ENCODE data around the gene B3GNT2. TPM values are rescaled to one million over a fixed set of nuclear protein-coding genes. Genes with fewer than 3 reads are reported as not detected.
"Not testable (repeated sequence)": the region's sequence is repeated elsewhere in the genome, so short reads cannot be mapped to it uniquely, and the experiment has no call there.

B3GNT2 gene
- total RNA-seq, 1 experiment from 2014 or later: 50.5 TPM

DNA sequence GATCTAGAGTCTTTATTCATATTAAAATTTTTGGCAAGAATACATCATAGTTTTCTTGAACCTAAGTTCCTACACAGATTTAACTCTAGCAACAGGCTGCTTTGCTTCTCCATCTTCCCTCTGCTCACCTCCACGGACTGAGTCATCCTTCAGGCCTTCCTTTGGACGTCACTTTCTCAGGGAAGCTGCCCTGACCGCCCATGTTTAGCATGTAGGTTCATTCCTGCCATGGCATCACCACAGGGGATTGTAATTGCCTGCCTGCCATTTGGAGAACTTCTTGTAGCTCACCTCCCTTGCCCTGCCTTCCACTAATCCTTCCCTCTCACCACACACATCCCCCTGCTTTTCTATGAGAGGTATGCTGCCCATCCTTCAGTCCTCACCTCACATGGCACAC lies 43.9 kb upstream of the B3GNT2 start:
- POLR2A ChIA-PET: no interaction called here

DNA sequence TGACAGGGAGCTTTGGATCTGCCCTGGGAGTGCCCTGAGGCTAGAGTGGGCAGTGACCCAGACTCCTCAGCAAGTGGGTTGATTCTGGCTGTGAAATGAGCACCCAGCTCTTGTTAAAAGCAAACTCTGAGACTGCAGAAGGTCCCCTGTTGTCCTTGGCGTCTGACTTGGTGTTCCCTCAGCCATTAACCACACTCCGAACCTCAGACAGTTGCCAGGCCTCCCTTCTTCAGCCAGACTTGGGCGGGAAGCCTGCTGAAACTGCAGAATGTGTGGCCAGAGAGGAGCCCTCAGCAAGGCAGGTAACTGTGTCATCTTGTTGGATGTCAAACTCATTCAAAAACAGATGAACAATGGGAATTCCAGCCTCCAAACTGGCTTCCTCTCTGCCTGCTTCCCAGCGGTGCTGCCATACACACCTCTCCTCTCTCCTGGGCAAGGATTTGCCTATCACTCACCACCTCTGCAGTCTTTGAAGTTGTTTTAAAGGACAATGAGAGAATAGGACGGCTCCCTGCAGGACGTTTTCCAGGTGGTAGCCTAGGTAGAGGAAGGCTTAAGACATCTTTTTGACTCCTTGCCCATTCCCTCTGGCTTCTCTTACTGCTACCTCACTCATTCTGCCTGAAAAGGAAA lies 38.9 kb upstream of the B3GNT2 start:
- Mint-ChIP-seq H3K36me3 (ENCODE audit: insufficient read depth, unreplicated experiment) (no peaks in the 10 kb centered on the region), H3K4me3 (ENCODE audit: unreplicated experiment) (no peak overlapping the region), H3K9me3 (ENCODE audit: unreplicated experiment) (no peaks in the 10 kb centered on the region), H3K27me3 (ENCODE audit: insufficient read depth, unreplicated experiment) (no peaks in the 10 kb centered on the region), H3K4me1 (ENCODE audit: low read depth, unreplicated experiment) (peaks cover 9% of the 10 kb centered on the region), H3K27ac (ENCODE audit: unreplicated experiment) (no peak overlapping the region)
- BruUV-seq (replicated peaks): no TSS peak
- no peak for DNase-seq
- Histone ChIP-seq H3K36me3 (ENCODE audit: control insufficient read depth, insufficient read depth, low read length) (no peaks in the 10 kb centered on the region), H3K27me3 (replicated peaks; ENCODE audit: control insufficient read depth, insufficient read depth, low read length) (no peaks in the 10 kb centered on the region), H3K4me1 (no peaks in the 10 kb centered on the region), H3K9me3 (no peaks in the 10 kb centered on the region), H3K4me3 (ENCODE audit: low read depth, low read length) (no peak overlapping the region)
- TF ChIP-seq, protein P1, sequence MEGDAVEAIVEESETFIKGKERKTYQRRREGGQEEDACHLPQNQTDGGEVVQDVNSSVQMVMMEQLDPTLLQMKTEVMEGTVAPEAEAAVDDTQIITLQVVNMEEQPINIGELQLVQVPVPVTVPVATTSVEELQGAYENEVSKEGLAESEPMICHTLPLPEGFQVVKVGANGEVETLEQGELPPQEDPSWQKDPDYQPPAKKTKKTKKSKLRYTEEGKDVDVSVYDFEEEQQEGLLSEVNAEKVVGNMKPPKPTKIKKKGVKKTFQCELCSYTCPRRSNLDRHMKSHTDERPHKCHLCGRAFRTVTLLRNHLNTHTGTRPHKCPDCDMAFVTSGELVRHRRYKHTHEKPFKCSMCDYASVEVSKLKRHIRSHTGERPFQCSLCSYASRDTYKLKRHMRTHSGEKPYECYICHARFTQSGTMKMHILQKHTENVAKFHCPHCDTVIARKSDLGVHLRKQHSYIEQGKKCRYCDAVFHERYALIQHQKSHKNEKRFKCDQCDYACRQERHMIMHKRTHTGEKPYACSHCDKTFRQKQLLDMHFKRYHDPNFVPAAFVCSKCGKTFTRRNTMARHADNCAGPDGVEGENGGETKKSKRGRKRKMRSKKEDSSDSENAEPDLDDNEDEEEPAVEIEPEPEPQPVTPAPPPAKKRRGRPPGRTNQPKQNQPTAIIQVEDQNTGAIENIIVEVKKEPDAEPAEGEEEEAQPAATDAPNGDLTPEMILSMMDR (IDR thresholded peaks at IDR 0.05; ENCODE audit: insufficient read depth in 1 of 2, low read depth in 1 of 2, low read length in 1 of 2, severe bottlenecking in 1 of 2, unreplicated experiment in 1 of 2): no peak
- intact Hi-C loops (cut with micrococcal nuclease; ENCODE audit: unreplicated experiment): no loop called here
- ChIA-PET POLR2A (no interaction called here), CTCF (no interaction called here)

More for the DNA sequence above, 43.9 kb upstream of the B3GNT2 start:
- no peaks in the 10 kb centered on the region for H3K9me3 ChIP-seq
- no peak overlapping the region for H3K27ac Mint-ChIP-seq (ENCODE audit: unreplicated experiment)
- intact Hi-C loops (cut with micrococcal nuclease; ENCODE audit: unreplicated experiment): loop anchor here (5.0 kb wide), 1 partner anchor 260 kb away; no protein-coding TSS in a partner anchor
- H3K4me3 Mint-ChIP-seq (ENCODE audit: unreplicated experiment): no peak overlapping the region
- no peak overlapping the region for H3K4me3 ChIP-seq (ENCODE audit: low read depth, low read length)
- no peaks in the 10 kb centered on the region for H3K27me3 ChIP-seq (replicated peaks; ENCODE audit: control insufficient read depth, insufficient read depth, low read length)
- DNase-seq: no peak
- CTCF ChIA-PET: no interaction called here
- H3K36me3 Mint-ChIP-seq (ENCODE audit: insufficient read depth, unreplicated experiment): no peaks in the 10 kb centered on the region
- no peaks in the 10 kb centered on the region for H3K27me3 Mint-ChIP-seq (ENCODE audit: insufficient read depth, unreplicated experiment)
- no peaks in the 10 kb centered on the region for H3K9me3 Mint-ChIP-seq (ENCODE audit: unreplicated experiment)
- TF ChIP-seq, protein P1 (IDR thresholded peaks at IDR 0.05; ENCODE audit: insufficient read depth in 1 of 2, low read depth in 1 of 2, low read length in 1 of 2, severe bottlenecking in 1 of 2, unreplicated experiment in 1 of 2): no peak
- H3K4me1 ChIP-seq: no peaks in the 10 kb centered on the region
- H3K4me1 Mint-ChIP-seq (ENCODE audit: low read depth, unreplicated experiment): peaks cover 10% of the 10 kb centered on the region
- no peaks in the 10 kb centered on the region for H3K36me3 ChIP-seq (ENCODE audit: control insufficient read depth, insufficient read depth, low read length)
- no TSS peak for BruUV-seq (replicated peaks)

DNA sequence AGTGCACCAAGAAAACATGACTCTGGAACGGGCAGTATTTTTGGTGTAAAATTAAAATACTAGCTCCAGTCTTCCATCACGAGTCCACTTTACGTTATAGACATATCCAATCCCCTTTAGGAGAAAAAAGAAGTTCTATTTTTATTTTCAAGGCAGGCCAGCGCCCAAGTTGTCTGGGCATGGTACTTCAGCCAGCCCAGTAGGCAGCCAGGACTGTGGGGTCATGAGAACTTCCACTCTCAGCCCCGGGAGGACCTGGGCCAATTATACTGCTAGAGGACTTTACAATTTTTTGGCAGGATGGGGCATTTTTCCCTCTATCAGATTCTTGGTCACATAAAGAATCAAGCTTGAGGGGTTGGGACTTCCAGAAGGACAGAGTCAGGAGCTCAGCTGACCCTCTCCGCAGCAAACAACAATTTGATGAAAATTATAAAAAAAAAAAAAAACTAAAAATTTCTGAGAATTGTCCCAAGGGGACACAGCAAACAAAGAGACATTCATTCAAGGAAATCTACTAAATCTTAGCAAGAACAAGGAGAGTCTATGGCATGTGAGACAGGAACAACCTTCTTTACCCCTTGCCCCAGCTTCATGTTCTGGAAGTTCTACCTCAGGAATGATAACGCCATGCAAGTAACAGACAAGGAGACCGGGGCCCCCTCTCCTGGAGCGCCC lies 37.3 kb upstream of the B3GNT2 start:
- TF ChIP-seq, protein P1 (IDR thresholded peaks at IDR 0.05; ENCODE audit: insufficient read depth in 1 of 2, low read depth in 1 of 2, low read length in 1 of 2, severe bottlenecking in 1 of 2, unreplicated experiment in 1 of 2): no peak
- Histone ChIP-seq H3K27me3 (replicated peaks; ENCODE audit: control insufficient read depth, insufficient read depth, low read length) (no peaks in the 10 kb centered on the region), H3K4me1 (no peaks in the 10 kb centered on the region), H3K36me3 (ENCODE audit: control insufficient read depth, insufficient read depth, low read length) (no peaks in the 10 kb centered on the region), H3K9me3 (no peaks in the 10 kb centered on the region), H3K4me3 (ENCODE audit: low read depth, low read length) (no peak overlapping the region)
- DNase-seq: no peak
- Mint-ChIP-seq H3K9me3 (ENCODE audit: unreplicated experiment) (no peaks in the 10 kb centered on the region), H3K4me3 (ENCODE audit: unreplicated experiment) (no peak overlapping the region), H3K27me3 (ENCODE audit: insufficient read depth, unreplicated experiment) (no peaks in the 10 kb centered on the region), H3K27ac (ENCODE audit: unreplicated experiment) (no peak overlapping the region), H3K36me3 (ENCODE audit: insufficient read depth, unreplicated experiment) (no peaks in the 10 kb centered on the region), H3K4me1 (ENCODE audit: low read depth, unreplicated experiment) (no peaks in the 10 kb centered on the region)
- ChIA-PET CTCF (no interaction called here), POLR2A (no interaction called here)
- BruUV-seq (replicated peaks): no TSS peak
- intact Hi-C loops (cut with micrococcal nuclease; ENCODE audit: unreplicated experiment): no loop called here

DNA sequence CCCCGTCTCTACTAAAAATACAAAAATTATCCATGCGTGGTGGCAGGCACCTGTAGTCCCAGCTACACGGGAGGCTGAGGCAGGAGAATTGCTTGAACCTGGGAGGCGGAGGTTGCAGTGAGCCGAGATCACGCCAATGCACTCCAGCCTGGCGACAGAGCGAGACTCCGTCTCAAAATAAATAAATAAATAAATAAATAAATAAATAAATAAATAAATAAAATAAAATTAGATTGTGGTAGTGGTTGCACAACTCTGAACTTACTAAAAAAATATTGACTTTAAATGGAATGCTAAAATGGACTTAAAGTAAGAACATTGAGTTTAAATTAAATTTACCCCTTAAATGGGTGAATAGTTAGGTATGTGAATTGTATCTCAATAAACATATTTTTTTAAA lies 35.2 kb upstream of the B3GNT2 start:
- DNase-seq; H3K27me3 ChIP-seq (replicated peaks; ENCODE audit: control insufficient read depth, insufficient read depth, low read length); H3K27ac Mint-ChIP-seq (ENCODE audit: unreplicated experiment); H3K36me3 Mint-ChIP-seq (ENCODE audit: insufficient read depth, unreplicated experiment); POLR2A ChIA-PET; H3K27me3 Mint-ChIP-seq (ENCODE audit: insufficient read depth, unreplicated experiment); CTCF ChIA-PET; H3K4me1 ChIP-seq; H3K4me3 Mint-ChIP-seq (ENCODE audit: unreplicated experiment); H3K9me3 Mint-ChIP-seq (ENCODE audit: unreplicated experiment); H3K4me1 Mint-ChIP-seq (ENCODE audit: low read depth, unreplicated experiment); BruUV-seq (replicated peaks); H3K9me3 ChIP-seq; H3K4me3 ChIP-seq (ENCODE audit: low read depth, low read length); H3K36me3 ChIP-seq (ENCODE audit: control insufficient read depth, insufficient read depth, low read length); intact Hi-C loops (cut with micrococcal nuclease; ENCODE audit: unreplicated experiment): not testable (repeated sequence)
